GM12878 (cell line): Measurements from ENCODE around the gene HTRA3. TPM values are rescaled to one million over a fixed set of nuclear protein-coding genes. Genes with fewer than 3 reads are reported as not detected.

ENCODE experiments used
- BCL11A ChIP-seq: IDR thresholded peaks from 2 replicates; pipeline ENCODE4 v1.6.1; 2011; ENCODE audit warnings: low read depth, low read length
- BMI1 ChIP-seq: fragments of 450-650 bp; IDR thresholded peaks from 2 replicates; pipeline ENCODE4 v1.6.1; 2016; ENCODE audit warnings: mild to moderate bottlenecking, moderate library complexity, borderline replicate concordance
- ESRRA ChIP-seq: IDR thresholded peaks from 2 replicates; pipeline ENCODE4 v1.6.1; 2012; ENCODE audit warnings: mild to moderate bottlenecking, low read length, improper control_type of control experiment
- MEF2A ChIP-seq: IDR thresholded peaks from 2 replicates; pipeline ENCODE4 v1.6.1; 2011; ENCODE audit warnings: low read depth, mild to moderate bottlenecking, low read length, moderate library complexity; ENCODE audit not compliant: insufficient read depth
- MYB ChIP-seq: fragments of 150-350 bp; IDR thresholded peaks from 2 replicates; pipeline ENCODE4 v1.6.1; 2014; ENCODE audit warnings: mild to moderate bottlenecking, low read depth, low read length, borderline replicate concordance
- MYC ChIP-seq: IDR thresholded peaks from 2 replicates; pipeline ENCODE4 v1.6.1; 2011; ENCODE audit warnings: mild to moderate bottlenecking, low read length, moderate library complexity, inconsistent platforms; ENCODE audit not compliant: insufficient read depth, insufficient replicate concordance, insufficient read length, severe bottlenecking
- RCOR1 ChIP-seq: conservative IDR thresholded peaks from 2 replicates; pipeline ENCODE4 v1.6.1; 2012; ENCODE audit warnings: low read depth, low read length, improper control_type of control experiment
- REST ChIP-seq: IDR thresholded peaks from 2 replicates; pipeline ENCODE4 v1.6.1; 2012; ENCODE audit warnings: mild to moderate bottlenecking, low read depth, low read length
- WRNIP1 ChIP-seq: IDR thresholded peaks from 2 replicates; pipeline ENCODE4 v1.6.1; 2011; ENCODE audit warnings: low read depth, low read length, improper control_type of control experiment, borderline replicate concordance
- polyA plus RNA-seq, 11 experiments: library from polyadenylated mRNA; depleted of rRNA in 4 of 11; unstranded in 6 of 11; stranded (reverse) in 5 of 11; fragments of >200 nt; fragmentation: Nextera tagmentation in 4 of 11; fragmentation: Illumina TruSeq in 1 of 11; extraction: Ambion mirVana in 4 of 11; extraction: Trizol in 1 of 11; gene quantifications; 1 replicate in 1 of 11; 2 replicates in 10 of 11; pipeline versions ENCODE4 v1.2.1 to v1.2.3, GENCODE V29; 2011 to 2016; ENCODE audit warnings: inconsistent platforms in 2 of 11, missing spikeins in 2 of 11, low read depth in 1 of 11
- total RNA-seq, 4 experiments: library from RNA; depleted of rRNA in 3 of 4; stranded (reverse); fragments of >200 nt in 3 of 4; fragmentation: Illumina TruSeq in 1 of 4; extraction: Trizol in 1 of 4; gene quantifications; 2 replicates each; pipeline versions ENCODE4 v1.2.1 to v1.2.3, GENCODE V29; 2013 to 2021
- TF ChIP-seq, protein P1 (sequence below): fragments of 450-650 bp; IDR thresholded peaks from 2 replicates; pipeline ENCODE4 v1.6.1; 2018; ENCODE audit warnings: mild to moderate bottlenecking, low read depth, moderate library complexity; ENCODE audit not compliant: partially characterized antibody
- TF ChIP-seq, protein P2 (sequence below): IDR thresholded peaks from 2 replicates; pipeline ENCODE4 v1.6.1; 2011; ENCODE audit warnings: low read depth, low read length, improper control_type of control experiment, borderline replicate concordance
- TF ChIP-seq, protein P3 (sequence below): IDR thresholded peaks from 2 replicates; pipeline ENCODE4 v1.6.1; 2012; ENCODE audit warnings: low read depth, low read length, improper control_type of control experiment

HTRA3 gene
- total and polyA plus RNA-seq, 10 of the 15 experiments (the other 5 are each of a cell fraction or from before 2014, with no cell fraction given), result 0.04 to 1.2 (median 0.08) TPM; not detected in 7

- TF ChIP-seq MEF2A (no peak), BMI1 (no peak), WRNIP1 (no peak), ESRRA (no peak), MYC (no peak), REST (no peak), MYB (no peak), BCL11A (no peak), RCOR1 (no peak)
- TF ChIP-seq, protein P1, sequence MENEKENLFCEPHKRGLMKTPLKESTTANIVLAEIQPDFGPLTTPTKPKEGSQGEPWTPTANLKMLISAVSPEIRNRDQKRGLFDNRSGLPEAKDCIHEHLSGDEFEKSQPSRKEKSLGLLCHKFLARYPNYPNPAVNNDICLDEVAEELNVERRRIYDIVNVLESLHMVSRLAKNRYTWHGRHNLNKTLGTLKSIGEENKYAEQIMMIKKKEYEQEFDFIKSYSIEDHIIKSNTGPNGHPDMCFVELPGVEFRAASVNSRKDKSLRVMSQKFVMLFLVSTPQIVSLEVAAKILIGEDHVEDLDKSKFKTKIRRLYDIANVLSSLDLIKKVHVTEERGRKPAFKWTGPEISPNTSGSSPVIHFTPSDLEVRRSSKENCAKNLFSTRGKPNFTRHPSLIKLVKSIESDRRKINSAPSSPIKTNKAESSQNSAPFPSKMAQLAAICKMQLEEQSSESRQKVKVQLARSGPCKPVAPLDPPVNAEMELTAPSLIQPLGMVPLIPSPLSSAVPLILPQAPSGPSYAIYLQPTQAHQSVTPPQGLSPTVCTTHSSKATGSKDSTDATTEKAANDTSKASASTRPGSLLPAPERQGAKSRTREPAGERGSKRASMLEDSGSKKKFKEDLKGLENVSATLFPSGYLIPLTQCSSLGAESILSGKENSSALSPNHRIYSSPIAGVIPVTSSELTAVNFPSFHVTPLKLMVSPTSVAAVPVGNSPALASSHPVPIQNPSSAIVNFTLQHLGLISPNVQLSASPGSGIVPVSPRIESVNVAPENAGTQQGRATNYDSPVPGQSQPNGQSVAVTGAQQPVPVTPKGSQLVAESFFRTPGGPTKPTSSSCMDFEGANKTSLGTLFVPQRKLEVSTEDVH, result no peak
- TF ChIP-seq, protein P2, sequence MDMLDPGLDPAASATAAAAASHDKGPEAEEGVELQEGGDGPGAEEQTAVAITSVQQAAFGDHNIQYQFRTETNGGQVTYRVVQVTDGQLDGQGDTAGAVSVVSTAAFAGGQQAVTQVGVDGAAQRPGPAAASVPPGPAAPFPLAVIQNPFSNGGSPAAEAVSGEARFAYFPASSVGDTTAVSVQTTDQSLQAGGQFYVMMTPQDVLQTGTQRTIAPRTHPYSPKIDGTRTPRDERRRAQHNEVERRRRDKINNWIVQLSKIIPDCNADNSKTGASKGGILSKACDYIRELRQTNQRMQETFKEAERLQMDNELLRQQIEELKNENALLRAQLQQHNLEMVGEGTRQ, result no peak
- TF ChIP-seq, protein P3, sequence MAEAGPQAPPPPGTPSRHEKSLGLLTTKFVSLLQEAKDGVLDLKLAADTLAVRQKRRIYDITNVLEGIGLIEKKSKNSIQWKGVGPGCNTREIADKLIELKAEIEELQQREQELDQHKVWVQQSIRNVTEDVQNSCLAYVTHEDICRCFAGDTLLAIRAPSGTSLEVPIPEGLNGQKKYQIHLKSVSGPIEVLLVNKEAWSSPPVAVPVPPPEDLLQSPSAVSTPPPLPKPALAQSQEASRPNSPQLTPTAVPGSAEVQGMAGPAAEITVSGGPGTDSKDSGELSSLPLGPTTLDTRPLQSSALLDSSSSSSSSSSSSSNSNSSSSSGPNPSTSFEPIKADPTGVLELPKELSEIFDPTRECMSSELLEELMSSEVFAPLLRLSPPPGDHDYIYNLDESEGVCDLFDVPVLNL, result no peak
Measured at GRCh38 chr4:8316911-8317351, 47.4 kb downstream of the HTRA3 start (continued).
